Measurements from ENCODE around the gene GDA.

GDA gene

DNA sequence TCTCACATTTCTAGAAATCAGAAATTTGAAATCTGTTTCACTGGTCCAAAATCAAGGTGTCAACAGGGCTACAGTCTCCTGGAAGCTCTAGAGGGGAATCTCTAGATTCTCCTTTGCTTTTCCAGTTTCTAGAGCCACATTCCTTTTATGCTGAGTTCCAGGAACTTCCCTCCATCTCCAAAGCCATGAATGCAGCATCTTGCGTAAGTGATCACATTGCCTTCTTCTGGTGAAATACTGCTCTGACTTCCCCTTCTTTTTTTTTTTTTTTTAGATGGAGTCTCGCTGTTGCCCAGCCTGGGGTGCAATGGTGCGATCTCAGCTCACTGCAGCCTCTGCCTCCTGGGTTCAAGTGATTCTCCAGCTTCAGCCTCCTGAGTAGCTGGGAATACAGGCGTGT, 23.8 kb downstream of the GDA start:
- no peaks in the 10 kb centered on the region for H3K79me2 ChIP-seq (ENCODE audit: control insufficient read depth, low read length)
- H3K9me3 ChIP-seq (ENCODE audit: control insufficient read depth, insufficient read depth, low read length), result no peaks in the 10 kb centered on the region
- H3K9me2 ChIP-seq (replicated peaks; ENCODE audit: control insufficient read depth, low read length), result no peaks in the 10 kb centered on the region
- TF ChIP-seq, protein P1, sequence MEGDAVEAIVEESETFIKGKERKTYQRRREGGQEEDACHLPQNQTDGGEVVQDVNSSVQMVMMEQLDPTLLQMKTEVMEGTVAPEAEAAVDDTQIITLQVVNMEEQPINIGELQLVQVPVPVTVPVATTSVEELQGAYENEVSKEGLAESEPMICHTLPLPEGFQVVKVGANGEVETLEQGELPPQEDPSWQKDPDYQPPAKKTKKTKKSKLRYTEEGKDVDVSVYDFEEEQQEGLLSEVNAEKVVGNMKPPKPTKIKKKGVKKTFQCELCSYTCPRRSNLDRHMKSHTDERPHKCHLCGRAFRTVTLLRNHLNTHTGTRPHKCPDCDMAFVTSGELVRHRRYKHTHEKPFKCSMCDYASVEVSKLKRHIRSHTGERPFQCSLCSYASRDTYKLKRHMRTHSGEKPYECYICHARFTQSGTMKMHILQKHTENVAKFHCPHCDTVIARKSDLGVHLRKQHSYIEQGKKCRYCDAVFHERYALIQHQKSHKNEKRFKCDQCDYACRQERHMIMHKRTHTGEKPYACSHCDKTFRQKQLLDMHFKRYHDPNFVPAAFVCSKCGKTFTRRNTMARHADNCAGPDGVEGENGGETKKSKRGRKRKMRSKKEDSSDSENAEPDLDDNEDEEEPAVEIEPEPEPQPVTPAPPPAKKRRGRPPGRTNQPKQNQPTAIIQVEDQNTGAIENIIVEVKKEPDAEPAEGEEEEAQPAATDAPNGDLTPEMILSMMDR (IDR thresholded peaks at IDR 0.05; ENCODE audit: low read depth, low read length, poor library complexity, severe bottlenecking), result no peak
- no peak for TF ChIP-seq EZH2phosphoT487 (IDR thresholded peaks at IDR 0.05; ENCODE audit: borderline replicate concordance, low read length)
- H3F3A ChIP-seq (ENCODE audit: control insufficient read depth, insufficient read depth), result no peaks in the 10 kb centered on the region
- H3K4me2 ChIP-seq (ENCODE audit: low read length), result no peak overlapping the region
- H3K4me3 ChIP-seq (ENCODE audit: low read length), result no peak overlapping the region
- H3K27ac ChIP-seq (ENCODE audit: low read depth, low read length), result no peak overlapping the region
- no peaks in the 10 kb centered on the region for H3K27me3 ChIP-seq (ENCODE audit: control insufficient read depth, low read length)
- H3K4me1 ChIP-seq (ENCODE audit: control insufficient read depth, low read length), result no peaks in the 10 kb centered on the region
- H4K20me1 ChIP-seq (ENCODE audit: control insufficient read depth, insufficient read depth, low read depth, low read length), result no peaks in the 10 kb centered on the region
- no peaks in the 10 kb centered on the region for H3K36me3 ChIP-seq (ENCODE audit: control insufficient read depth, low read length)

DNA sequence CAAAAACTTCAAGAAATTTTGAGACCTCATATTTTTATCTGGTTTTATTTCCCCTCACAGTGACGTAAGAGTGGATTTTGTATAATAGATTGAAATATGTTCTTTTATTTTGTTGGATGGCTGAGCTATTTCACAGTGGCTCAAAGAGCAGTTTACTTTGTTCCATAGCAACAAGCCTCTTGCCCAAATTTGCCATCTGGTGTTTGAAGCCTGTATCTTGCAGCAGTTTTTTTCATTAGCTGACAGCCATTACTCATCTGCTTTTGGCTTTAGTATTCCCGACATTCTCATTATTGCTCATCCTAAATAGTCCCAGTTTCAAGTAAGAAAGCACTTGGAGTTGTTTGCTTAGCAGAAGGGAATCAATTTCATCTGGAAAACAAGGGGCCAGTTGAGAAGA, 36.3 kb downstream of the GDA start:
- Histone ChIP-seq H3F3A (ENCODE audit: control insufficient read depth, insufficient read depth) (no peaks in the 10 kb centered on the region), H3K27ac (ENCODE audit: low read depth, low read length) (no peak overlapping the region), H3K36me3 (ENCODE audit: control insufficient read depth, low read length) (no peaks in the 10 kb centered on the region), H3K27me3 (ENCODE audit: control insufficient read depth, low read length) (peaks cover 4% of the 10 kb centered on the region), H3K4me2 (ENCODE audit: low read length) (no peak overlapping the region), H3K4me3 (ENCODE audit: low read length) (no peak overlapping the region), H3K4me1 (ENCODE audit: control insufficient read depth, low read length) (no peaks in the 10 kb centered on the region), H3K79me2 (ENCODE audit: control insufficient read depth, low read length) (no peaks in the 10 kb centered on the region), H4K20me1 (ENCODE audit: control insufficient read depth, insufficient read depth, low read depth, low read length) (no peaks in the 10 kb centered on the region), H3K9me3 (ENCODE audit: control insufficient read depth, insufficient read depth, low read length) (no peaks in the 10 kb centered on the region), H3K9me2 (replicated peaks; ENCODE audit: control insufficient read depth, low read length) (no peaks in the 10 kb centered on the region)
- TF ChIP-seq, protein P1 (IDR thresholded peaks at IDR 0.05; ENCODE audit: low read depth, low read length, poor library complexity, severe bottlenecking), result no peak
- TF ChIP-seq EZH2phosphoT487 (IDR thresholded peaks at IDR 0.05; ENCODE audit: borderline replicate concordance, low read length), result no peak

DNA sequence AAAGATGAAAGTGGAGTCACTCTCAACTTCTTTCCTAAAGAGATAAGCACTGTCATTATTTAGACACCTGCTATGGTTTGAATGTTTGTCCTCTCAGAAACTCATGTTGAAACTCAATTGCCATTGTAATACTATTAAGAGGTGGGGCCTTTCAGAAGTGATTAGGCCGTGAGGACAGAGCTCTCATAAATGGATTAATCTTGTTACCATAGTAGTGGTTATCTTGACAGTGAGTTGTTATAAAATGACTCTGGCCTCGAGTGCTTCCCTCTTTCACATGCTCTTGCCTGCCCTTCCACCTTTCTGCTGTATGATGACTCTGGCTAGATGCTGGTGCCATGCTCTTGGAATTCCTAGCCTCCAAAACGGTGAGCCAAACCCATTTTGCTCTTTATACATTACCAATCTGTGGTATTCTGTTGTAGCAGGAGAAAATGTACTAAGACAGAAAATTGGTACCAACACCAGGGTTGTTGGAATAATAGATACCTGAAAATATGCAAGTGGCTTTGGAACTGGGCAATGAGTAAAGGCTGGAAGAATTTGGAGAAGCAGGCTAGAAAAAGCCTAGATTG, 38.0 kb downstream of the GDA start:
- peaks cover 4% of the 10 kb centered on the region for H3K27me3 ChIP-seq (ENCODE audit: control insufficient read depth, low read length)
- no peak for TF ChIP-seq EZH2phosphoT487 (IDR thresholded peaks at IDR 0.05; ENCODE audit: borderline replicate concordance, low read length)
- TF ChIP-seq, protein P1 (IDR thresholded peaks at IDR 0.05; ENCODE audit: low read depth, low read length, poor library complexity, severe bottlenecking), result no peak

More for the DNA sequence above, 38.0 kb downstream of the GDA start:
- Histone ChIP-seq H3K9me3 (ENCODE audit: control insufficient read depth, insufficient read depth, low read length) (no peaks in the 10 kb centered on the region), H3K36me3 (ENCODE audit: control insufficient read depth, low read length) (no peaks in the 10 kb centered on the region), H4K20me1 (ENCODE audit: control insufficient read depth, insufficient read depth, low read depth, low read length) (no peaks in the 10 kb centered on the region), H3K4me3 (ENCODE audit: low read length) (no peak overlapping the region), H3F3A (ENCODE audit: control insufficient read depth, insufficient read depth) (no peaks in the 10 kb centered on the region), H3K9me2 (replicated peaks; ENCODE audit: control insufficient read depth, low read length) (no peaks in the 10 kb centered on the region), H3K4me1 (ENCODE audit: control insufficient read depth, low read length) (no peaks in the 10 kb centered on the region), H3K27ac (ENCODE audit: low read depth, low read length) (no peak overlapping the region), H3K4me2 (ENCODE audit: low read length) (no peak overlapping the region), H3K79me2 (ENCODE audit: control insufficient read depth, low read length) (no peaks in the 10 kb centered on the region)

Measured in DOHH2 (cell line).